ENCODE results near the gene RNF169.

DNA sequence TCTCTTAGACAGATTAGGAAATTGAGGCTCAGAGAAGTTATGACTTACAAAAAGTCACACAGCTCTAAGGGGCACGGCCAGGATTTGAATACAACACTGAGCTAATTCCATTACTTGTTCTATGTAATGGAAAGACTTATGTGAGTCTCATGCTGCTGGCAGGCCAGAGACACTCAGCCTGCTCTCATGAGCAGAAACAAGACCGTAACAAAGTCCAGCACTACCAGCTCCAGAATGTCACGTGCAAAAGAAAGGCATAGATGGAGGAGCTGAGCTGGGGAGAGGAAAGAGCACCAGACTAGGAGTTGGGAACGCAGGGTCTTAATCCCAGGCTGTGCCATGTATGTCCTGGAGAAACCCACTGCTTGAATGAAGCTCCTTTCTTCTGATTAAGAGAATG lies 19.3 kb upstream of the RNF169 start:
- TF ChIP-seq, protein P1, sequence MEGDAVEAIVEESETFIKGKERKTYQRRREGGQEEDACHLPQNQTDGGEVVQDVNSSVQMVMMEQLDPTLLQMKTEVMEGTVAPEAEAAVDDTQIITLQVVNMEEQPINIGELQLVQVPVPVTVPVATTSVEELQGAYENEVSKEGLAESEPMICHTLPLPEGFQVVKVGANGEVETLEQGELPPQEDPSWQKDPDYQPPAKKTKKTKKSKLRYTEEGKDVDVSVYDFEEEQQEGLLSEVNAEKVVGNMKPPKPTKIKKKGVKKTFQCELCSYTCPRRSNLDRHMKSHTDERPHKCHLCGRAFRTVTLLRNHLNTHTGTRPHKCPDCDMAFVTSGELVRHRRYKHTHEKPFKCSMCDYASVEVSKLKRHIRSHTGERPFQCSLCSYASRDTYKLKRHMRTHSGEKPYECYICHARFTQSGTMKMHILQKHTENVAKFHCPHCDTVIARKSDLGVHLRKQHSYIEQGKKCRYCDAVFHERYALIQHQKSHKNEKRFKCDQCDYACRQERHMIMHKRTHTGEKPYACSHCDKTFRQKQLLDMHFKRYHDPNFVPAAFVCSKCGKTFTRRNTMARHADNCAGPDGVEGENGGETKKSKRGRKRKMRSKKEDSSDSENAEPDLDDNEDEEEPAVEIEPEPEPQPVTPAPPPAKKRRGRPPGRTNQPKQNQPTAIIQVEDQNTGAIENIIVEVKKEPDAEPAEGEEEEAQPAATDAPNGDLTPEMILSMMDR (conservative IDR thresholded peaks at IDR 0.05; ENCODE audit: low read depth, low read length) = no peak
- no peak for TF ChIP-seq MXI1 (IDR thresholded peaks at IDR 0.05; ENCODE audit: borderline replicate concordance, low read depth, low read length)
